A172 (cell line): ENCODE results near the gene SMURF1. TPM values are rescaled to one million over a fixed set of nuclear protein-coding genes. Genes with fewer than 3 reads are reported as not detected.

Experiments used
- DNase-seq: peaks from one replicate; pipeline ENCODE4 v3.0.0-alpha.2; 2015; ENCODE audit warnings: low spot score
- total RNA-seq: library from RNA; depleted of rRNA; stranded (reverse); fragments of >200 nt; shearing (Covaris generic); gene quantifications from 2 replicates; pipeline ENCODE4 v1.2.3, GENCODE V29; 2014

SMURF1 gene
- total RNA-seq, 1 experiment from 2014 or later: 20.0 TPM

- DNase-seq: peak; percentile 84
Observed at GRCh38 chr7:99141841-99142726, 1.8 kb downstream of the SMURF1 start.

- DNase-seq: no peak
Observed at GRCh38 chr7:99141334-99141733, 2.6 kb downstream of the SMURF1 start.

- DNase-seq: no peak
Observed at GRCh38 chr7:99140813-99141212, 3.1 kb downstream of the SMURF1 start.

GRCh38 chr7:99139036-99139435 is 4.9 kb downstream of the SMURF1 start:
- no peak for DNase-seq

- DNase-seq: peak; percentile 71
Observed at GRCh38 chr7:99137411-99138180, 6.3 kb downstream of the SMURF1 start.

GRCh38 chr7:99135938-99136337 is 8.0 kb downstream of the SMURF1 start:
- no peak for DNase-seq

- no peak for DNase-seq
Observed at GRCh38 chr7:99133766-99134564, 9.9 kb downstream of the SMURF1 start.

GRCh38 chr7:99132595-99133321 is 11.2 kb downstream of the SMURF1 start:
- no peak for DNase-seq

DNA sequence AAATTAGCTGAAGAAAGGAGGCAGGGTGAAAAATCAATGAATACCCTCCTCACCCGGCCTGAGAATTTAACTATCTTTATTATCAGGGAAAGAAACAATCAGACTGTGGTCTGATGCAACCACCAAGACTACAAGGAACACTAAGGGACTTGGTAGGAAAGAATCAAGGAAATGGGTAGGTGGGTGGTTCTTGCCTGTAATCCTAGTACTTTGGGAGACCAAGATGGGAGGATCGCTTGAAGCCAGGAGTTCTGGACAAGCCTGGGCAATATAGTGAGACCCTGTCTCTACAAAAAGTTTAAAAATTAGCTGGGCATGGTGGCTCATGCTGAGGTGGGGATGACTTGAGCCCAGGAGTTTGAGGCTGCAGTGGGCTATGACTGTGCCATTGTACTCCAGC is 12.6 kb downstream of the SMURF1 start:
- DNase-seq: no peak

DNA sequence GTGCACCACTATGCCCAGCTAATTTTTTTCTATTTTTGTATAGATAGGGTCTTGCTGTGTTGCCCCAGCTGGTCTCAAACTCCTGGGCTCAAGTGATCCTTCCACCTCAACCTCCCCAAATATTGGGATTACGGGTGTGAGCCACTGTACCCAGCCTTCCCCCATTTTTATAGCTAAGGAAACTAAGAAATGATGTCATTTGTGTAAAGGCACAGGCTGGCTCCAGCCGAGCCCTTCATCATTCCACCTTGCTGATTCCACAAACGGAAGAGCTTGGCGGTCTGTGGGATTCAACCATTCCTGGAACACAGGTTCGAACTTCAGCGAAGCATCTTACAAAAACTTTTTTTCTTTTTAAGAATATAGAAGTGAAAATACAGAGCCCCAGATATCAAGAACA is 14.4 kb downstream of the SMURF1 start:
- no peak for DNase-seq

DNA sequence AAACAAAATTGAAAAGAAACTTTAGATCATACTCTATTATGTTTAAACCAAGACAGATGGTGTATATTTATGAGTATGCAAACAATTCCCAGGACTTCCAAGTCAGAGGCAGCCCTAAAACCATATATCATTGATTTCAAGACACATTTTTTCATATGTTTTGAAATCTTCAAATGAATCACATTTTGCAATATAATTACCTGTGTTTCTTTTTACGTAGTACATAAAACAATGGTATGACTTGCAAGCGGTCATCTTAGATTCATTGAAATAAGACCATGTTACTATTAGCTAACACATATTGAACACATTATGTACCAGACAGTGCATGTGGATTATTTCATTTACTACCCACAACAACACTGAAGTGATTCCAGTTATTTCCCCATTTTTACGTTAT is 14.9 kb downstream of the SMURF1 start:
- no peak for DNase-seq

- DNase-seq: no peak
Observed at GRCh38 chr7:99128076-99128950, 15.6 kb downstream of the SMURF1 start.

- no peak for DNase-seq
Observed at GRCh38 chr7:99127636-99128035, 16.3 kb downstream of the SMURF1 start.

GRCh38 chr7:99126921-99127553 is 16.9 kb downstream of the SMURF1 start:
- no peak for DNase-seq

- no peak for DNase-seq
Observed at GRCh38 chr7:99125505-99125865, 18.4 kb downstream of the SMURF1 start.

GRCh38 chr7:99124751-99125504 is 19.0 kb downstream of the SMURF1 start:
- DNase-seq: no peak

DNA sequence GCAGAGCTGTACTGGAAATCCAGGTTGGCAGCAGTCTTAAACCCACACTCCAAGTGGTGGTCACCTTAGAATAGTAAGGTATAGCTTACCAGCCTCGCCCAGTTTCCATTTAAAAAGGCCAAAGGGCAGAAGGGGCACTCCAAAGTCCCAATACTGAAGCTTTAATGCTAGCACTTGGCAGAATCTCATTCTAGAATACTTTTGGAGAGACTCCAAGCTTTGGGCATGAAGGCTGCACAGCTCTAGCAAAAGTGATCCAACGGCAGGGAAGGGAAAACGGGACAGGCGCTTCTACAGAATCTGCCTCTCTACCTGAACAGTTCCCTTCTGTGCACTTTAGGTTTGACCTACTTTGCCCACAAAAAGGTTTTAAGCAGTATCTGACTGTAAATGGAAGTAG is 19.7 kb downstream of the SMURF1 start:
- no peak for DNase-seq

- no peak for DNase-seq
Observed at GRCh38 chr7:99123571-99124033, 20.3 kb downstream of the SMURF1 start.

DNA sequence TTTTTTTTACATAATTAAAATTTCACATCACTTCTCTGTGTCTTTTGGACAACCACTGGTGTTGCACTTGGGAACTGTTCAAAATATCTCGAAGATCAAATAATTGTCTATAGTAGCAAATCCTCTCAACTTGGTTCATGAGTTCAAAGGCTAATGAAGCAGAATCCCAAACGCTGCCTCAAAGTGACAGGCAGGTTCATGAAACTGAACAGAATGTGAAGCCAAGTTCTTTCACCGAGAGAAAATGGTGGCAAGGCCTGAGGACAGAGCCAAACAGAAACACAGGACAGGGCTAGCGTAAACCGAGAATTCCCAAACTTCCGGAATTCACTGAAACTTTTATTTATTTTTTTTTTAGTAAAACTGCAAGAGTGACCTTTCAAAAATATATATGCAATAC is 21.1 kb downstream of the SMURF1 start:
- no peak for DNase-seq
